DND-41 (cell line): ENCODE measurements around the gene RDH5.

Experiments used
- ATAC-seq: fragments of 200-7000 bp; cut with Tn5 transposase; 3 replicates; pipeline ENCODE4 v1.9.1; 2021; ENCODE audit warnings: low read depth; ENCODE audit not compliant: insufficient read depth
- DNase-seq: peaks from one replicate; pipeline ENCODE4 v3.0.0-alpha.2; 2020
- H2AFZ ChIP-seq: 2 replicates; pipeline ENCODE4 v1.6.0; 2012; ENCODE audit warnings: low read depth, low read length
- H3K27ac ChIP-seq: 2 replicates; pipeline ENCODE4 v1.5.1; 2012; ENCODE audit warnings: low read length, inconsistent platforms
- H3K27me3 ChIP-seq: fragments of 200-600 bp; sonication (generic); 2 replicates; pipeline ENCODE4 v1.6.0; 2012; ENCODE audit warnings: low read length, mild to moderate bottlenecking, inconsistent platforms; ENCODE audit not compliant: insufficient read depth, poor library complexity
- H3K36me3 ChIP-seq: 2 replicates; pipeline ENCODE4 v1.5.1; 2012; ENCODE audit warnings: low read length, inconsistent platforms; ENCODE audit not compliant: insufficient read depth
- H3K4me1 ChIP-seq: 2 replicates; pipeline ENCODE4 v1.5.1; 2012; ENCODE audit warnings: mild to moderate bottlenecking, low read length; ENCODE audit not compliant: insufficient read depth
- H3K4me2 ChIP-seq: 2 replicates; pipeline ENCODE4 v1.6.0; 2012; ENCODE audit warnings: mild to moderate bottlenecking, moderate library complexity, low read length, inconsistent platforms; ENCODE audit not compliant: insufficient read depth
- H3K4me3 ChIP-seq, 2 experiments: fragments of 200-600 bp in 1 of 2; shearing (Covaris generic) in 1 of 2; 2 replicates each; pipeline ENCODE4 v1.5.1; 2012 to 2016; ENCODE audit warnings: inconsistent platforms in 2 of 2, low read length in 2 of 2, mild to moderate bottlenecking in 2 of 2, low read depth in 1 of 2, moderate library complexity in 1 of 2
- H3K79me2 ChIP-seq: 2 replicates; pipeline ENCODE4 v1.6.0; 2012; ENCODE audit warnings: low read length, inconsistent platforms; ENCODE audit not compliant: insufficient read depth
- H3K9ac ChIP-seq: 2 replicates; pipeline ENCODE4 v1.6.0; 2012; ENCODE audit warnings: low read depth, mild to moderate bottlenecking, inconsistent platforms, low read length, moderate library complexity
- H3K9me3 ChIP-seq: 2 replicates; pipeline ENCODE4 v1.5.1; 2012; ENCODE audit warnings: low read length, moderate library complexity, mild to moderate bottlenecking, inconsistent platforms; ENCODE audit not compliant: insufficient read depth, severe bottlenecking
- H4K20me1 ChIP-seq: 2 replicates; pipeline ENCODE4 v1.6.0; 2012; ENCODE audit warnings: low read length; ENCODE audit not compliant: insufficient read depth
- EZH2 ChIP-seq: IDR thresholded peaks from 3 replicates; pipeline ENCODE4 v1.6.1; 2012; ENCODE audit warnings: borderline replicate concordance, low read depth, mild to moderate bottlenecking, moderate library complexity, low read length, inconsistent platforms; ENCODE audit not compliant: severe bottlenecking
- TF ChIP-seq, protein P1 (sequence below): IDR thresholded peaks from 2 replicates; pipeline ENCODE4 v1.5.1; 2012; ENCODE audit warnings: borderline replicate concordance, low read length, moderate library complexity, mild to moderate bottlenecking; ENCODE audit not compliant: poor library complexity, severe bottlenecking; ENCODE audit errors: extremely low read depth

Gene RDH5

DNA sequence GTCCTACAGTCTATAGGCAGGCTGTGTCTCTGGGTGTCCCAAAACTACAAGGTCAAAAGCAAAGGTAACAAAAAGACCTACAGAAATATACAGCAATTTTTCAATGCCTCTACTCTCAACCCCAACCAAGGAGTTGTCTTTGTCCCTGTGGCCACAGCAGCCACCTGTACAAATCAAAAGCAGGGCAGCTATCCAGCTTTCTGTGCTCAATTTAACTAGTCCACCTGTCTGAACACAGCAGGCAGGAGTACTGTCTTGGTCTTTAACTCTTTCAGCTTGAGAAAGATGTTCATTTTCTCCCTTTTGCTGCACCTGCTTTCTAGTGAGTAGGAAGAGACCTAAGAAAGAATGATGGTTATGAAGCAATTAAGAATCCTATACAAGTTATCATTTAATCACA lies 42.5 kb downstream of the RDH5 start:
- Histone ChIP-seq H3K4me2 (no peak overlapping the region), H2AFZ (no peak overlapping the region), H4K20me1 (no peaks in the 10 kb centered on the region), H3K4me3 (no peak overlapping the region), H3K27ac (no peak overlapping the region), H3K9me3 (no peaks in the 10 kb centered on the region), H3K9ac (no peak overlapping the region), H3K4me1 (no peaks in the 10 kb centered on the region), H3K27me3 (no peaks in the 10 kb centered on the region), H3K36me3 (peaks cover 83% of the 10 kb centered on the region), H3K79me2 (peaks cover 11% of the 10 kb centered on the region)
- DNase-seq (no peak), ATAC-seq (no peak)
- TF ChIP-seq, protein P1, sequence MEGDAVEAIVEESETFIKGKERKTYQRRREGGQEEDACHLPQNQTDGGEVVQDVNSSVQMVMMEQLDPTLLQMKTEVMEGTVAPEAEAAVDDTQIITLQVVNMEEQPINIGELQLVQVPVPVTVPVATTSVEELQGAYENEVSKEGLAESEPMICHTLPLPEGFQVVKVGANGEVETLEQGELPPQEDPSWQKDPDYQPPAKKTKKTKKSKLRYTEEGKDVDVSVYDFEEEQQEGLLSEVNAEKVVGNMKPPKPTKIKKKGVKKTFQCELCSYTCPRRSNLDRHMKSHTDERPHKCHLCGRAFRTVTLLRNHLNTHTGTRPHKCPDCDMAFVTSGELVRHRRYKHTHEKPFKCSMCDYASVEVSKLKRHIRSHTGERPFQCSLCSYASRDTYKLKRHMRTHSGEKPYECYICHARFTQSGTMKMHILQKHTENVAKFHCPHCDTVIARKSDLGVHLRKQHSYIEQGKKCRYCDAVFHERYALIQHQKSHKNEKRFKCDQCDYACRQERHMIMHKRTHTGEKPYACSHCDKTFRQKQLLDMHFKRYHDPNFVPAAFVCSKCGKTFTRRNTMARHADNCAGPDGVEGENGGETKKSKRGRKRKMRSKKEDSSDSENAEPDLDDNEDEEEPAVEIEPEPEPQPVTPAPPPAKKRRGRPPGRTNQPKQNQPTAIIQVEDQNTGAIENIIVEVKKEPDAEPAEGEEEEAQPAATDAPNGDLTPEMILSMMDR, result no peak
- no peak for TF ChIP-seq EZH2

DNA sequence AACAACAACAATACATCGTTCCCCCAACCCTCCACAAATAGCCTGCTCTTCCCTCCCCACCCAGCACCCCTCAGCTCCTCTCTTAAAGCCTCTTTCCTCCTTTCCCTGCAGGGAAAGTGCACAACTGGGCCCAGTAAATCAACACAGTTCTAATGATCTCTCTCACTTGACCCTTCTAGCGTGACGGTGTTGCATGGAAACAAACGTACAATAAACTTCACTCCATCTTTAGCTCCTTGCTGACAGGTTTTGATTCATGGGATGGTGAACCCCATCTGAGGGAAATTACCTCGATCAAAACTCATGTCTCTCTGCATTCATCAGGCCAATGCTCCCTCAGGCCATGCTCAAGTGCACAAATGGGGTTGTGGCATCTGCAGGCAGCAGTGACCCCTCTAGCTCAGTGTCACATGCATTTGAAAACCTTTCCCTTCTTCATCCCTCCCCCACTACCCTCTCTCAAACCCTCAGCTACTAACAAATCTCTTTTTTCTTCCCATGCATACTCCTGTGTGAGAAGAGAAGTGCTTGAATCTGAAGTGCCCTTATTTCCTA lies 45.6 kb downstream of the RDH5 start:
- H3K36me3 ChIP-seq, result peaks cover 67% of the 10 kb centered on the region
- no peaks in the 10 kb centered on the region for H3K9me3 ChIP-seq
- H3K4me2 ChIP-seq, result no peak overlapping the region
- H3K79me2 ChIP-seq, result peaks cover 13% of the 10 kb centered on the region
- DNase-seq (no peak), ATAC-seq (no peak)
- H3K27me3 ChIP-seq, result no peaks in the 10 kb centered on the region
- no peaks in the 10 kb centered on the region for H4K20me1 ChIP-seq
- H2AFZ ChIP-seq, result no peak overlapping the region
- H3K27ac ChIP-seq, result no peak overlapping the region
- no peak overlapping the region for H3K9ac ChIP-seq
- no peak overlapping the region for H3K4me3 ChIP-seq
- no peaks in the 10 kb centered on the region for H3K4me1 ChIP-seq
- no peak for TF ChIP-seq EZH2
- TF ChIP-seq, protein P1, result no peak

DNA sequence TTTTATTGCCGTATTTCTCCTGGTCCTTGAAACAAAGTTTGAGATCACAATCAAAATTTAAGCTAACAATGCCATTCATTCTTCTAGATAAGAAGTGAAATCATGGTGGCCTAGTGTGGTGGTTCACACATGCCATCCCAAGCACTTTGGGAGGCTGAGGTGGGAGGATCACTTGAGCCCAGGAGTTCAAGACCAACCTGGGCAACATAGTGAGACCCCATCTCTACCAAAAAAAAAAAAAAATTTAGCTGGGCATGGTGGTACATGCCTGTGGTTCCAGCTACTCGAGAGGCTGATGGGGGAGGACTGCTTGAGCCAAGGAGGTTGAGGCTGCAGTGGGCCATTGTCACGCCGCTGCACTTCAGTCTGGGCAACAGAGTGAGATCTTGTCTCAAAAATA lies 47.0 kb downstream of the RDH5 start:
- TF ChIP-seq, protein P1, result no peak
- TF ChIP-seq EZH2, result no peak
- no peaks in the 10 kb centered on the region for H3K4me1 ChIP-seq
- H3K4me3 ChIP-seq, result no peak overlapping the region
- H3K79me2 ChIP-seq, result peaks cover 21% of the 10 kb centered on the region
- H3K9me3 ChIP-seq, result no peaks in the 10 kb centered on the region
- no peaks in the 10 kb centered on the region for H3K27me3 ChIP-seq
- DNase-seq (no peak), ATAC-seq (no peak)
- no peak overlapping the region for H3K27ac ChIP-seq
- H3K9ac ChIP-seq, result no peak overlapping the region
- peaks cover 69% of the 10 kb centered on the region for H3K36me3 ChIP-seq
- H3K4me2 ChIP-seq, result no peak overlapping the region
- no peak overlapping the region for H2AFZ ChIP-seq
- H4K20me1 ChIP-seq, result peaks cover 5% of the 10 kb centered on the region; the same call in 1 of the 2 replicates
